Ammon's horn (tissue), 1 donor: ENCODE measurements around the gene MYO6.

Source experiments
- DNase-seq: peaks from one replicate; pipeline ENCODE4 v3.0.0-alpha.2; 2016; ENCODE audit warnings: low spot score

Gene MYO6

GRCh38 chr6:75947935-75948334, 198.9 kb downstream of the MYO6 start:
- DNase-seq: no peak

DNA sequence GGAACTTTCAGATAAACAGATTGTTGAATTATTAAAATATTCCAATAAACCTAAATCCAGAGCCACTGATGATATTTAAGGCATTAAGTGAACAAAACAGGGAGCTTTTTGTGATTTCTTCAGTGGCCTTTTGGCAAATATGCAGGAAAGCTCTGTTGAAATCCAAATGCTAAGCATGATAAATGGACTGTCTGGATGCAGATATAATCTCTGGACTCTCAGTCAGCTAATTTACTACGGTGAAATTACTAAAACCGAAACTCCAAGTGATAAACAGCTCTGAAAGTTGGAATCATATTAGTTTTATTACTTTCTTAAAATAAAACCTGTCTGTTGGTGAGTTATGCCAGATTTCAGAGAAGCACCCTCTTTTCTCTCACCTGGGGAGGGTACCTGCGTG, 203.1 kb downstream of the MYO6 start:
- DNase-seq: no peak

- DNase-seq: no peak
These were observed 214.5 kb downstream of the MYO6 start for GRCh38 chr6:75963569-75963968.

DNA sequence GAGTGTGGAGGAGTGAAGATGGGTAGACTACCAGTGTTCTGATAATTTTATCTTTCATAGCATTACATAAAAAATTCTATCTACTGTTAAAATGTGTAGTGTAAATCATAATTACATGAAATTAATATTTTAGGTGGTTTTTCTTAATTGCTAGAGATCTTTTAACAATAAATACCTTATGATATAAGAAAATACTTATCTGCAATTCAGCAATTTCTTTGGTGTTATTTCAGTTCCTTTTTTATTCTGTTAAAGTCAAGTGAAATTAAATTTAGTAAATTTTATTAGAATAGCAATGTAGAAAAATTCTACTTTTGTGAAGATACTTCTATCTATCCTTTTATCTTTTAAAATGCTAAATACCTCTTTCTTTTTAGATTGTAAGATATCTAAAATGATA, 219.1 kb downstream of the MYO6 start:
- no peak for DNase-seq
